ENCODE measurements around the gene CORO7.

CORO7 gene

GRCh38 chr16:4414187-4414917, 2.0 kb downstream of the CORO7 start:
- TF ChIP-seq CTCF (IDR thresholded peaks at IDR 0.05; ENCODE audit: low read depth, low read length): no peak
- DNase-seq (ENCODE audit: extremely low read depth, low read depth): no peak

DNA sequence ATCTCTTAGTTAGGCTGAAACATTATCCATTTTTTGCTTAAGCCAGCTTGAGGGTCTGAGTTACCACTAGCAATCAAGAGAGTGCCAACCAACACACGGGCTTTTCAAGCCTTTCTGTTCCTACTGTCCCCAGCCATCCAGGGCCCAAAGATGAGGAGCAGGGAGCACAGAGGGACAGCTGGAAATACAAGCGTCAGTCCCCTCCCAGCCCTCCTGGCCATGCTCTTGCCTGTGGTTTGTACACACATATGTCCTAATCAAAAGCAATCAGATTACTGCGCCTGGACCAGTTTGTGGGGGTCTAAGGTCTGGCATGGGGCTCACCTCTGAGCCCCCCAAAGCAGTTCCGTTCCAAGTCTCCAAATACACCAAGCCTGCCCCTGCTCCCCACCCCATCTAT, 3.5 kb downstream of the CORO7 start:
- no peak for TF ChIP-seq CTCF (IDR thresholded peaks at IDR 0.05; ENCODE audit: low read depth, low read length)
- DNase-seq (ENCODE audit: extremely low read depth, low read depth): no peak

DNA sequence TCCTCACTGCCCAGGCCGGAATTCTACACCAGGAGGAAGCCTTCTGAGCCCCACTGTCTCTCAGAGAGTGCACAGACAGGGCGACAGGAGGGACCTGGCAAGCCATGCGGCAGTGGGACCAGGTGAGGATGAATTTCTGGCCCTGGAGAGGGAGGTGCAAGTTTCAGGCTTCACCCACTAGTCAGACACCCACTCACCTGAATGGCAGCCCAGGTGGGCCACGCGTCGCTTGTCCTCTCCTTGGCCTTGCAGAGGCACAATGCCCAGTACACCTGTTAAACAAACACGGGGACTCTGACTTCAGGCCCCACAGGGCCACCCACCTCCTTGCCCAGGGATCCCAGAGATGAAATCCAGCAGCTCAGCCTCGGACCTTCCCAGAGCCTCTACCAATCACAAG, 4.2 kb downstream of the CORO7 start:
- DNase-seq (ENCODE audit: extremely low read depth, low read depth): no peak
- TF ChIP-seq CTCF (IDR thresholded peaks at IDR 0.05; ENCODE audit: low read depth, low read length): no peak

DNA sequence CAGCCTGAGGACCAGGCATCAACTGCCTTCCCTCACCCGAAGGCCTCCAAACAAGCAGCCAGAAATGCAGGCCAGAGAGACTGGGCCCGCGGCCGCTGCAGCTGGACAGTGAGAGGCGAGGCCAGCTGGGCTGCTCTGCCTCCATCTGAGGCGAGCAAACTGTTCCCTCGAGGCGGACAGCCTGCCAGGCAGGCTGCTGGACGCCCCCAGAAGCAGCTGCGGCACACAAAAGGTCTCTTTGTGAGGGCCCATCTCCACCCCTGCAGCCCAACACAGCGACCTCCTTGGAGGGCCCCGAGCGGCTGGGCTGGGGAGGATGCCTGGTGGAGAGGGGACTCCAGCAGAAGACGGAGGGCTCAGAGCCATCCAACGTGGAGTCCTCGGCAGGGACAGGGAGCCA, 4.7 kb downstream of the CORO7 start:
- TF ChIP-seq CTCF (IDR thresholded peaks at IDR 0.05; ENCODE audit: low read depth, low read length): no peak
- no peak for DNase-seq (ENCODE audit: extremely low read depth, low read depth)

DNA sequence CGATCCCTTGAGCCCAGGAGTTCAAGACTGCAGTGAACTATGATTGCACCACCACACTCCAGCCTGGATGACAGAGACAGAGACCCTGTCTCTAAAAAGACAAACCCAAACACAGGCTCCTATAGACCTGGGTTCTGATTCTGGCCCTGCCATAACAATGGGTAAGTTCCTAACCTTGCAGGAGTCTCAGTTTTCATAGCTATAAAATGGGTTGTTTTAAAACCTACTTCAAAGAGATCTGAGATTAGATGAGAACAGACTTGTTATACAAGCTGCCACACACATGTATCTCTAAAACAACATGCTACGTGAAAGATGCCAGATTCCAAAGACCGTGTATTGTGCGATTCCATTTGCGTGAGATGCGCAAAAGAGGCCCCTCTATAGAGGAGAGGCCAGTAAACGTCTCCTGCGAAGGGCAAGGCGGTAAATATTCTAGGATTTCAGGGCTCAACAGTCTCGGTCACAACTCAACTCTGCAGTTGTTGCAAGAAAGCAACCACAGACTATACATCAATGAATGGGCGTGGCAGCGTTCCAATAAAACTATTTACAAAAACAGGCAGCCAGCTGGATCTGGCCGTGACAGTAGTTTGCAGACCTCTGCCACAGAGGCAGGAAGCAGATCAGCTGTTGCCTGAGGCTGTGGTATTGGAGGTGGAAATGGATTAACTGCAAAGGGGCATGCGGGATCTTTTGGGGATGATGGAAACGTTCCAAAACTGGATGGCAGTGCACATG, 5.9 kb downstream of the CORO7 start:
- no peak for TF ChIP-seq CTCF (IDR thresholded peaks at IDR 0.05; ENCODE audit: low read depth, low read length)
- DNase-seq (ENCODE audit: extremely low read depth, low read depth): peak; percentile 78

DNA sequence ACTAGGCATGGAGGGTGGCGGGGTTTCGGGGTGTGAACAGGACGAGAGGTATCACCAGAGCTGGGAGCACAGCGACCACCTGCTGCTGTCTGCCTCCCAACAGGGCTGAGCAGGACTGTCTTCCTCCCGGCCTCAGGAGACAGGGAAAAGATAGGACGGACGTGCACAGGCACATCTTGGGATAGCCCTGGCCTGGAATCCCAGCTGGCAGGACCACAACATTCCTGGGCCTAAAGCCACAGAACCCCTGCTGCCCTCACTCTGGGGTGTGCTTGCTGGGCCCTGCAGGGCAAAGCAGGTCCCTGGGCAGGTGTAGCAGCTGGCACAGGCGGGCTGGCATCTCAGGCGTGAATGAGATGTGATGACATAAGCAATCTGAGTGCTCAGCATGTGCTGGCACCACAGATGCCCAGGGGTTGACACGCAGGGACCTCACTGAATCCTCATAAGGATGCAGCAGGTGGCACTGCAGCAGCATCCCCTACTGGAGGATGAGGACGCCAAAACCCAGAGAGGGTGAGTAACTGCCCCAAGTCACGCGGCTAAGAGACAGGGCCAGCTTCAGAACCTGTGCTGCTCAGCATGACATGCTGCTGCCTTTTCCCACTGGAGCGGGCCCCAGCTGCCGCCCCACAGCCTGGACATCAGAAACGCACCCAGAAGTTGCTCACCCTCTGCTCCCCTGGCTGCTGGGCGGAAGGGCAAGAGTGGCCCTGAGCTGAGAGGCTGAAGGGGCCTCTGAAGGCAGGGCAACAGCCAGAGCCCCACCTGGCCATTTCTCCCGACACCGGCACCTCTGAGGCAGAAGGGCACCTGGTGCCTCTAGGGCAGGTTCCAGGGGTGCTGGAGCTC, 7.1 kb downstream of the CORO7 start:
- TF ChIP-seq CTCF (IDR thresholded peaks at IDR 0.05; ENCODE audit: low read depth, low read length): no peak
- no peak for DNase-seq (ENCODE audit: extremely low read depth, low read depth)

DNA sequence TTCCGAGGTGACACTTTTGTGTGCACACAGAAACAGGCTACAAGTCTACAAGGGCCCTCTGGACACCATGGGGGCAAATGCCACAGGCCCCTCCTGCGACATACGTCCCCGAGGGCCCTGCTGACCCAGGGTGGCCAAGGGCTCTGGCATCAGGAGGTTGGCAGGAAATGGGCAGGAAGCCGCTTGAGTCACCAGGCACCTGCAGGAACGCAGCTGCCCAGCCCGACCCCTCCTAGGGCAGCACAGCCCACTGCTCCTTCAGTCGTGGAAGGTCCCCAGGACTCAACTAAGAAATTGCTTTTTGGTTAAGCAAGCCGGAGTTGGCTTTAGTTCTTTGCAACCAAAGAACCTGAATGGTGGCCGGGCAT, 8.1 kb downstream of the CORO7 start:
- no peak for TF ChIP-seq CTCF (IDR thresholded peaks at IDR 0.05; ENCODE audit: low read depth, low read length)
- no peak for DNase-seq (ENCODE audit: extremely low read depth, low read depth)
